ENCODE data around the gene MMP11.

MMP11 gene

GRCh38 chr22:23780146-23780748, 7.6 kb downstream of the MMP11 start:
- DNase-seq (ENCODE audit: low read depth) = no peak

- DNase-seq (ENCODE audit: low read depth) = no peak
Observed at GRCh38 chr22:23781065-23781464, 8.4 kb downstream of the MMP11 start.

- DNase-seq (ENCODE audit: low read depth) = peak; percentile 53
Observed at GRCh38 chr22:23781511-23782183, 9.0 kb downstream of the MMP11 start.

- DNase-seq (ENCODE audit: low read depth) = no peak
Observed at GRCh38 chr22:23782252-23782651, 9.6 kb downstream of the MMP11 start.

- DNase-seq (ENCODE audit: low read depth) = no peak
Observed at GRCh38 chr22:23782703-23783102, 10.1 kb downstream of the MMP11 start.

GRCh38 chr22:23783265-23784150, 10.9 kb downstream of the MMP11 start:
- DNase-seq (ENCODE audit: low read depth) = no peak

GRCh38 chr22:23784215-23784732, 11.6 kb downstream of the MMP11 start:
- peak; percentile 81 for DNase-seq (ENCODE audit: low read depth)

- no peak for DNase-seq (ENCODE audit: low read depth)
Observed at GRCh38 chr22:23786261-23786710, 13.6 kb downstream of the MMP11 start.

GRCh38 chr22:23786752-23787599, 14.3 kb downstream of the MMP11 start, which contains the start of gene SMARCB1:
Gene SMARCB1, plus strand, starts transcription at chr22:23786966. Its CDS starts 204 bp downstream, at chr22:23787170.
- DNase-seq (ENCODE audit: low read depth) = peak; percentile 88

GRCh38 chr22:23787600-23787896, 14.9 kb downstream of the MMP11 start:
- DNase-seq (ENCODE audit: low read depth) = no peak

- no peak for DNase-seq (ENCODE audit: low read depth)
Observed at GRCh38 chr22:23787910-23788309, 15.3 kb downstream of the MMP11 start.

- no peak for DNase-seq (ENCODE audit: low read depth)
Observed at GRCh38 chr22:23789121-23789520, 16.5 kb downstream of the MMP11 start.

- DNase-seq (ENCODE audit: low read depth) = no peak
Observed at GRCh38 chr22:23789638-23790037, 17.0 kb downstream of the MMP11 start.

- peak; percentile 47 for DNase-seq (ENCODE audit: low read depth)
Observed at GRCh38 chr22:23790819-23791737, 18.4 kb downstream of the MMP11 start.

GRCh38 chr22:23791738-23792645, 19.3 kb downstream of the MMP11 start:
- DNase-seq (ENCODE audit: low read depth) = no peak

GRCh38 chr22:23793326-23793725, 20.7 kb downstream of the MMP11 start:
- no peak for DNase-seq (ENCODE audit: low read depth)

GRCh38 chr22:23796461-23796860, 23.8 kb downstream of the MMP11 start:
- no peak for DNase-seq (ENCODE audit: low read depth)

GRCh38 chr22:23800297-23801237, 27.9 kb downstream of the MMP11 start:
- no peak for DNase-seq (ENCODE audit: low read depth)

All from amniotic epithelial cell (primary cell).